ENCODE measurements around the gene FNBP1L.

FNBP1L gene

DNA sequence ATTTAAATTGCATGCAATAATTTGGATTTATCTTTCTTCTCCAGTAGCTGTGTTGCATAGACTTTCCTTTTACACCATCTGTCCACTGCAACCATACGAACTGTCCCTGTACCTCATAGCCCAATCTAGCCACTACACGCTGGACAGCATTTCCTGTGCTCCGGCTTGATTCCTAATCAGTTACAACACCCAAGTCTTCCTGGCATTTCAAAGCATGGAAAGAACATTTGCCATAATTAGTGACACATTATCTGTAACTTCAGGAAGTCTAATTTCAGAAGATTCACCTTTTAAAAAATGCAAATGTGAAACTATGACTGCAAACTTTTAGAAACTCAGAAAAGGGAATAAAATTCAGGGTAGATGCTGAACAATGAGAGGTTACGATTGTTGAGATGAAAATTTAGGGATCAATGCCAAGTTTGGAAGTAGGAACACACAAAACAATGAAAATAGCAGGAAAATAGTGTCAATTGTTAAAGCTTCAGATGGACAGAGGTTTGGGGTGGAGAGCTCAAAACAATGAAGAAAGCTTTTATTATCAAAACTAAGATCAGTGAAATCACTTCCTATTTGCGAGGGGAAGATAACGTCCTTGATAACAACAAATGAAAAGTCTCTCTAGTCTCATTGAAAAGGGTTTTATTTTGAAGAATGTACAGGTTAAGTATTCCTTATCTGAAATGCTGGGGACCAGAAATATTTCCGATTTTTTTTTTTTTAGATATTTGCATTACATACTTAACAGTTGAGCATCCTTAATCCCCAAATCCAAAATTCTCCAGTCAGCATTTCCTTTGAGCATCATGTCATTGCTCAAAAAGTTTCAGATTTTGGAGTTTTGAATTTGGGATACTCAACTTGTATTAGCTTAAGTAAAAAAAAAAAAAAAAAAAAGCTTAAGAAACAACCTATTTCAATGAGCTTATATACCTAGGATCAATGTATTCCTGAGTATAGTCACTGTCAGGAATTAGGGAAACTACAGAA lies 107.3 kb downstream of the FNBP1L start:
- no peak overlapping the region for H3K4me3 ChIP-seq (ENCODE audit: low read depth, low read length)
- TF ChIP-seq, protein P1, sequence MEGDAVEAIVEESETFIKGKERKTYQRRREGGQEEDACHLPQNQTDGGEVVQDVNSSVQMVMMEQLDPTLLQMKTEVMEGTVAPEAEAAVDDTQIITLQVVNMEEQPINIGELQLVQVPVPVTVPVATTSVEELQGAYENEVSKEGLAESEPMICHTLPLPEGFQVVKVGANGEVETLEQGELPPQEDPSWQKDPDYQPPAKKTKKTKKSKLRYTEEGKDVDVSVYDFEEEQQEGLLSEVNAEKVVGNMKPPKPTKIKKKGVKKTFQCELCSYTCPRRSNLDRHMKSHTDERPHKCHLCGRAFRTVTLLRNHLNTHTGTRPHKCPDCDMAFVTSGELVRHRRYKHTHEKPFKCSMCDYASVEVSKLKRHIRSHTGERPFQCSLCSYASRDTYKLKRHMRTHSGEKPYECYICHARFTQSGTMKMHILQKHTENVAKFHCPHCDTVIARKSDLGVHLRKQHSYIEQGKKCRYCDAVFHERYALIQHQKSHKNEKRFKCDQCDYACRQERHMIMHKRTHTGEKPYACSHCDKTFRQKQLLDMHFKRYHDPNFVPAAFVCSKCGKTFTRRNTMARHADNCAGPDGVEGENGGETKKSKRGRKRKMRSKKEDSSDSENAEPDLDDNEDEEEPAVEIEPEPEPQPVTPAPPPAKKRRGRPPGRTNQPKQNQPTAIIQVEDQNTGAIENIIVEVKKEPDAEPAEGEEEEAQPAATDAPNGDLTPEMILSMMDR (IDR thresholded peaks at IDR 0.05; ENCODE audit: borderline replicate concordance, insufficient read depth, low read depth, low read length) = no peak

DNA sequence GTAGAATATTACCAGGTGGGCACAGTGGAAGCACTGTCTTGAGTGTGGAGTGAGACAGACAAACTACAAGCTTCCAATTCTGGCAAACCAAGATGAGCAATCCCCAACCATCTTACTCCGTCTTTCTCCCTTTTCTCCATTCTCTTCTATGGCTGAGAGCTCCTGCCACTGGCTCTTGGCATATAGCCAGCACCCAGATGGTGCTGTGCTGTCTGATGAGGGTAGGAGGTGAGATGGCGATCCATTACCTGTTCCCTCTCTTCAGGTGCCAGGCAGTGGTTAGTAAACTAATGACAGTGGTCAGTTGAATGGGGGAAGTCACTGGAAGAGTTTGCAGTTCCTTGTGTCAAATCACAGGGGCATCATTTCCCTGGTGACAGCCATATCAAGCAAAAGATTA lies 108.4 kb downstream of the FNBP1L start:
- TF ChIP-seq, protein P1 (IDR thresholded peaks at IDR 0.05; ENCODE audit: borderline replicate concordance, insufficient read depth, low read depth, low read length) = no peak
- no peak overlapping the region for H3K4me3 ChIP-seq (ENCODE audit: low read depth, low read length)

DNA sequence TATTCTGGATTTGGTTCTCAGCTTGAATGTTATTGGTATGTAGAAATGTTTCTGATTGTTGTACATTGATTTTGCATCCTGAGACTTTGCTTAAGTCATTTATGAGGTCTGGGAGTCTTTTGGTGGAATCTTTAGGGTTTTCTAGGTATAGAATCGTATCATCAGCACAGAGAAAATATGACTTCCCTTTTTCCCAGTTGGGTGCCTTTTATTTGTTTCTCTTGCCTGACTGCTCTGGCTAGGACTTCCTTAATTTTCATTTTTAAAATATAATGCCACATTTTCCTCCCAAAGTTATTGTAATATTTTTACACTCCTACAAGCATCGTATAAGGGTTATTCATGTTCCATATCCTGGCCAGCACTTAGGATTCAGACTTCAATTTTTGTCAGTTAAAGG lies 111.1 kb downstream of the FNBP1L start:
- TF ChIP-seq, protein P1 (IDR thresholded peaks at IDR 0.05; ENCODE audit: borderline replicate concordance, insufficient read depth, low read depth, low read length) = no peak
- no peak overlapping the region for H3K4me3 ChIP-seq (ENCODE audit: low read depth, low read length)

DNA sequence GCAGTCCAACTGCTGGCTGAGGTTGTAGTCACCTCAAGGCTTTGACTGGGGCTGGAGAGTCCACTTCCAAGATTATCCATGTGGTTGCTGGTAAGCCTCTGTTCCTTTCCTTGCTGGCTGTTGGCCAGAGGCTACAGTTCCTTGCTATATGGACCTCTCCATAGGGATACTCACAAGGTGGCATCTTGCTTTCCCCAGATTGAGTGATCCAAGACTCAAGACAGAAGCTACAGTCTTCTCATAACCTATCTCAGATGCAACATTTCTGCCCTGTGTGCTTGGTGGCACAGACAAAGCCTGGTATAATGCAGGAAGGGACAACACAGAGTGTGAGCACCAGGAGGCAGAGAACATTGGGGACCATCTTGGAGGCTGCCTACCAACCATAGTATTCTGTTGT lies 111.8 kb downstream of the FNBP1L start:
- TF ChIP-seq, protein P1 (IDR thresholded peaks at IDR 0.05; ENCODE audit: borderline replicate concordance, insufficient read depth, low read depth, low read length) = no peak

DNA sequence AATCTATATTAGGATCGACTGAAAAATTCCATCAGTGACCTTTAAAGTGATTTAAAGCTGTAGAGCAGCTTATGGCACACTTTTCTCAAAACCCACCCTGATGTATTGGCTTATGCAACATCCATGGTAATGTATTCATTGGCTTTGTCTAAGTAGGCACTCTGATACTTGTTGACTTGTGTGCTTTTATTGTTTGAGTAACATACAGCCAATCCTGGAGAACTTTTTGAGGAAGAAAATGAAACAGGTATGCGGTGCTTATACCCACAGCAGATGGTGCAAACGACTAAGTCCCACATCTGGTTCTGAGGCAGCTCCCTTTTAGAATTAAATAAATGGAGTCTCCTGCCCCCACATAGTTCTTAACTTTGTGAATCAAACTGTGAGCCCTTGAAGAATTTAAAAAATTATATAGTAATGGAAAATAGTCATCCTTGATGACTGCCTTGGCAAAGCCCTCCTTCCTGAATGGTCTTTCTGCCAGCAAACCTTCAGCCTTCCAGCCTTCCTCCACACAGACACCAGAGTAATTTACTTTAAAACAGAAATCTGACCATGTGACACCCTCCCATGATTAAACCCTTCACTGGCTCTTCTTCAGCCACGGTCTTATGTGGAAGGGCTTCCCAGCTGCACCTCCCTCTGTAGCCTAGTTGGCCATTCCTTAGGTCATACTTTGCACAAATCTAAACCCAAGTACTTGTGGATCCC lies 117.7 kb downstream of the FNBP1L start:
- TF ChIP-seq, protein P1 (IDR thresholded peaks at IDR 0.05; ENCODE audit: borderline replicate concordance, insufficient read depth, low read depth, low read length) = no peak
- H3K4me3 ChIP-seq (ENCODE audit: low read depth, low read length) = no peak overlapping the region

More for the DNA sequence above, 111.8 kb downstream of the FNBP1L start:
- no peak overlapping the region for H3K4me3 ChIP-seq (ENCODE audit: low read depth, low read length)

DNA sequence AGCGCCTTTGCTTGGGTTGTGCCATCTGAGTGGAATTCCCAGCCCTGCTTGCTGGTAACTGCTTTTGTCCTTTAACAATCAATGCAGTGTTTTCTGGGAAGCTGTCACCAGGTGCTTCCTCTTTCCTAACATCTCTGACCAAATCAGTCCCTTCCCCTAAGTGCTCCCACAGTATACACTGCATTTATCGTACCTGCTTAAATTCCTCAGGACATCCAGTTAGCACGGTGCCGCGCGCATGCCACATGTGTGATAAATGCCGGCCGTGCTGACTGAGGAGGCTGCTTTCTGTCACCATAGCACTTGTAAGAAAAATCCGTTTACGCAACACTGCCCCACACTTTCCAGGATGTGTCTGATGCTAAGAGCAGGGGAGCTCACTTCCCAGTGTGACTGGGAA lies 118.3 kb downstream of the FNBP1L start:
- H3K4me3 ChIP-seq (ENCODE audit: low read depth, low read length) = no peak overlapping the region
- TF ChIP-seq, protein P1 (IDR thresholded peaks at IDR 0.05; ENCODE audit: borderline replicate concordance, insufficient read depth, low read depth, low read length) = no peak
